ENCODE measurements around the gene PIP4K2C. TPM values are rescaled to one million over a fixed set of nuclear protein-coding genes. Genes with fewer than 3 reads are reported as not detected.
"Not testable (repeated sequence)": the region's sequence is repeated elsewhere in the genome, so short reads cannot be mapped to it uniquely, and the experiment has no call there.

PIP4K2C gene
- total RNA-seq, 4 donors from 2014 or later: 22.7 to 30.7 (median 29.0) TPM

DNA sequence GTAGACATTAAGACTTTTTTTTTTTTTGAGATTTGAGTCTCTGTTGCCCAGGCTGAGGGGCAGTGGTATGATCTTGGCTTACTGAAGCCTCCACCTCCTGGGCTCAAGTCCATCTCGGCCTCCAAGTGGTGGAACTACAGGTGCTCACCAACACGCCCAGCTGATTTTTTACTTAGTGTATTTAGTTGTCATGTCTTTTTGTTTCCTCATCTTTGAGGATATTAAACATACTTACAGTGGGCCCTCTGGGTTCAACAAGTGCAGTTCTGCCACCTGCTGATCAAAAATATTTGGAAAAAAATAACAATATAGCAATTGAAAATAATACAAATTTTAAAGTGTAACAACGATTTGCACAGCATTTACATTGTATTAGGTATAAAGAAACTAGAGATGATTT, 46.4 kb downstream of the PIP4K2C start:
- Histone ChIP-seq H3K4me3 (no peak overlapping the region), H3K4me1 (peaks cover 8 to 13% (median 12%) of the 10 kb centered on the region in 4 donors), H3K9me3 (no peaks in the 10 kb centered on the region), H3K36me3 (no peaks in the 10 kb centered on the region), H3K27ac (replicated peaks in 1 of 4) (no peak overlapping the region), H3K27me3 (peaks cover 0 to 71% (median 0%) of the 10 kb centered on the region in 4 donors)
- intact Hi-C loops (cut with DNase I): no loop called here
- 66% methylated on average over 3 of the region's 3 CpGs for WGBS
- DNase-seq (ENCODE audit: extremely low spot score): no peak
- no peak for TF ChIP-seq EP300 (IDR thresholded peaks at IDR 0.05)
- no peak for TF ChIP-seq POLR2A (IDR thresholded peaks at IDR 0.05; ENCODE audit: low read depth)
- no peak for TF ChIP-seq POLR2AphosphoS5 (IDR thresholded peaks at IDR 0.05)
- TF ChIP-seq, protein P1, sequence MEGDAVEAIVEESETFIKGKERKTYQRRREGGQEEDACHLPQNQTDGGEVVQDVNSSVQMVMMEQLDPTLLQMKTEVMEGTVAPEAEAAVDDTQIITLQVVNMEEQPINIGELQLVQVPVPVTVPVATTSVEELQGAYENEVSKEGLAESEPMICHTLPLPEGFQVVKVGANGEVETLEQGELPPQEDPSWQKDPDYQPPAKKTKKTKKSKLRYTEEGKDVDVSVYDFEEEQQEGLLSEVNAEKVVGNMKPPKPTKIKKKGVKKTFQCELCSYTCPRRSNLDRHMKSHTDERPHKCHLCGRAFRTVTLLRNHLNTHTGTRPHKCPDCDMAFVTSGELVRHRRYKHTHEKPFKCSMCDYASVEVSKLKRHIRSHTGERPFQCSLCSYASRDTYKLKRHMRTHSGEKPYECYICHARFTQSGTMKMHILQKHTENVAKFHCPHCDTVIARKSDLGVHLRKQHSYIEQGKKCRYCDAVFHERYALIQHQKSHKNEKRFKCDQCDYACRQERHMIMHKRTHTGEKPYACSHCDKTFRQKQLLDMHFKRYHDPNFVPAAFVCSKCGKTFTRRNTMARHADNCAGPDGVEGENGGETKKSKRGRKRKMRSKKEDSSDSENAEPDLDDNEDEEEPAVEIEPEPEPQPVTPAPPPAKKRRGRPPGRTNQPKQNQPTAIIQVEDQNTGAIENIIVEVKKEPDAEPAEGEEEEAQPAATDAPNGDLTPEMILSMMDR (IDR thresholded peaks at IDR 0.05): no peak

DNA sequence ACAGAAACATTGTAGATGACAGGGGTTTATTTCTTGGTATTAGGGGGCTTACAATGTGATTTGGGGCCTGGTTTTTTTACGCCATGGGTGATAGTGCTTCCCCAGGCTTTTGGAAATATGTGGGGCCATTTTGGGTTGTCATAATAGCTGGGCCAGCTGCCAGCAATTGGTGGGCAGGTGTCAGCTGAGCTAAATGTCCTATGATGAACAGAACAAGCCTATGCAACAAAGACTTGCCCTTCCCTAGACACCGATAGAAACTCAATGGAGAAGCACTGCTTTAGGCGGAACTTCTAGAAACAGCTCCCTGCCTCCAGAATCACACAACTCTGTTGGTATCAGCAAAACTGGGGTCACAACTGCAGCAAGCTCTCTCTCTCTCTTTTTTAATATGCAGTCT, 47.1 kb downstream of the PIP4K2C start:
- WGBS: 100% methylated on average over 3 of the region's 3 CpGs
- Histone ChIP-seq H3K27ac (replicated peaks in 1 of 4) (no peak overlapping the region), H3K9me3 (no peaks in the 10 kb centered on the region), H3K36me3 (no peaks in the 10 kb centered on the region), H3K27me3 (peaks cover 0 to 72% (median 0%) of the 10 kb centered on the region in 4 donors), H3K4me3 (no peak overlapping the region), H3K4me1 (peaks cover 4 to 5% (median 5%) of the 10 kb centered on the region in 4 donors)
- intact Hi-C loops (cut with DNase I): no loop called here
- DNase-seq (ENCODE audit: extremely low spot score): no peak
- TF ChIP-seq EP300 (IDR thresholded peaks at IDR 0.05): no peak
- no peak for TF ChIP-seq POLR2A (IDR thresholded peaks at IDR 0.05; ENCODE audit: low read depth)
- TF ChIP-seq, protein P1 (IDR thresholded peaks at IDR 0.05): no peak
- TF ChIP-seq POLR2AphosphoS5 (IDR thresholded peaks at IDR 0.05): no peak

DNA sequence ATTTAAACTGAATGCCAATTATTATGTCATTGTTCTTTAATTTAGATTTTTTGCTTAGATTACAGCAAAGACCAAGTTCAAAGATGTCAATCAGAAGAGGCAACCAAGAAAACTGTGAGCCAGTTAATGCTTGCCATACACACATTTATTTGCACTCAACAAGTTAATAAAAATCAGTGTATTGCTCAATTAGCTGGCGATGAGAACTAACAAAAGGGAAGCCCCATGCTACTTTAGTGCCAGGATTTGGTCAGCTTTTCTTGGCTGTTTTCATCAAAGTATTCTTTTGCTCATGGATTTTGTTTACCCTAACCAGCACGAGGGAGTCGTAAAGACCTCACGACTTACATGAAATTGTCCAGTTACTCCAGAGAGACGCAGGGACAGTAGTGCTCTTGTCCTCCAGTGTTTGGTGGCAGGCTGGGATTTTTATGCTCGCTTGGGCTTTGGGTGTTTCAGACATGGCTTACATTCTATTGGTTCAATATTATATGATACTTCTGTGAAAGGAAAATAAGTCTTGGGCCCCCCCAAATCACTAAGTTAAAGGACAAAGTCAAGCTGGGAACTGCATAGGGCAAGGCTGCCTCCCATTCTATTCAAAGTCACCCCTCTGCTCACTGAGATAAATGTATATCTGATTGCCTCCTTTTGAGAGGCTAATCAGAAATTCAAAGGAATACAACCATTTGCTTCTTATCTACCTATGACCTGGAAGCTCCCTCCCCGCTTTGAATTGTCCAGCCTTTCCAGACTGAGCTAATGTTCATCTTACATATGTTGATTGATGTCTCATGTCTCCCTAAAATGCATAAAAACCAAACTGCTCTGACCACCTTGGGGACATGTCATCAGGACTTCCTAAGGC, 49.4 kb downstream of the PIP4K2C start:
- intact Hi-C loops (cut with DNase I): no loop called here
- WGBS: 43% methylated on average over 7 of the region's 7 CpGs
- Histone ChIP-seq H3K4me1 (no peaks in the 10 kb centered on the region), H3K27ac (replicated peaks in 1 of 4) (no peak overlapping the region), H3K27me3 (peaks cover 0 to 67% (median 0%) of the 10 kb centered on the region in 4 donors), H3K9me3 (no peaks in the 10 kb centered on the region), H3K36me3 (no peaks in the 10 kb centered on the region), H3K4me3 (no peak overlapping the region)
- DNase-seq (ENCODE audit: extremely low spot score): no peak
- no peak for TF ChIP-seq EP300 (IDR thresholded peaks at IDR 0.05)

DNA sequence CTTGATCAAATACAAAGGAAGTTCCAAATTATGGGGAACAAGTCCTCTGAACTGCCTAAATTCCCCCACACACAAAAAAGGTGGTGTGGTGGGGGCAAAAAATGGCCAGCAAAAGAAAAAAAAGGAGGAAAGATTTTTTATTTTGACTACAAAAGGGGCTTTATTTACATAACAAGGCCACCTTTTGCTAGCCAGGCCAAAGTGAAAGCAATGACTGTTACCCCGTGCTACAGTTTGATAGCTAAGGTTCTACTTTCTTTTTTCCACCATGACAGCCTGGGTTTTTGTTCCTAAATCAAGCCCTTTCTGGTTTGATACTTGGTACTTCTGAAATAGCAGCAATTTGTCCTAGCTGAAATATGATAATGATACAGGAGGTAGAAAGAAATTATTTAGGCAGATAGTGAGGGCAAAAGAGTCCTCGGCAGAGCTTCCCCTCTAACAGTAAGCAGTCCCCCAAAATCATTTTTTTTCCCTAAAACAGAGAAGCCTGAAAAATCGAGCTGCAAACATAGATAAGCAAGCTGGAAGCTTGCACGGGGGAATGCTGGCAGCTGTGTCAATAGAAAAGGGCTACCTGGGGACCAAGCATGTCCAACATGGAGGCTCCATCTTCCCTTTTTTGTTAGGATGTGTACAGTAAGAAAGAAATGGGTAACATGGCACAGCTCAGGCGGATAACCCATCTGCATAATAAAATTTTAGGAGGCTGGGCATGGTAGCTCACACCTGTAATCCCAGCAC, 50.9 kb downstream of the PIP4K2C start:
- DNase-seq (ENCODE audit: extremely low spot score): no peak
- Histone ChIP-seq H3K36me3 (no peaks in the 10 kb centered on the region), H3K27ac (replicated peaks in 1 of 4) (no peak overlapping the region), H3K4me1 (no peaks in the 10 kb centered on the region), H3K9me3 (no peaks in the 10 kb centered on the region), H3K4me3 (no peak overlapping the region), H3K27me3 (peaks cover 0 to 57% (median 0%) of the 10 kb centered on the region in 4 donors)
- 56% methylated on average over 5 of the region's 5 CpGs for WGBS
- TF ChIP-seq, protein P1 (IDR thresholded peaks at IDR 0.05): no peak
- TF ChIP-seq POLR2A (IDR thresholded peaks at IDR 0.05; ENCODE audit: low read depth) (no peak), EP300 (IDR thresholded peaks at IDR 0.05) (no peak), POLR2AphosphoS5 (IDR thresholded peaks at IDR 0.05) (no peak)
- intact Hi-C loops (cut with DNase I): no loop called here

DNA sequence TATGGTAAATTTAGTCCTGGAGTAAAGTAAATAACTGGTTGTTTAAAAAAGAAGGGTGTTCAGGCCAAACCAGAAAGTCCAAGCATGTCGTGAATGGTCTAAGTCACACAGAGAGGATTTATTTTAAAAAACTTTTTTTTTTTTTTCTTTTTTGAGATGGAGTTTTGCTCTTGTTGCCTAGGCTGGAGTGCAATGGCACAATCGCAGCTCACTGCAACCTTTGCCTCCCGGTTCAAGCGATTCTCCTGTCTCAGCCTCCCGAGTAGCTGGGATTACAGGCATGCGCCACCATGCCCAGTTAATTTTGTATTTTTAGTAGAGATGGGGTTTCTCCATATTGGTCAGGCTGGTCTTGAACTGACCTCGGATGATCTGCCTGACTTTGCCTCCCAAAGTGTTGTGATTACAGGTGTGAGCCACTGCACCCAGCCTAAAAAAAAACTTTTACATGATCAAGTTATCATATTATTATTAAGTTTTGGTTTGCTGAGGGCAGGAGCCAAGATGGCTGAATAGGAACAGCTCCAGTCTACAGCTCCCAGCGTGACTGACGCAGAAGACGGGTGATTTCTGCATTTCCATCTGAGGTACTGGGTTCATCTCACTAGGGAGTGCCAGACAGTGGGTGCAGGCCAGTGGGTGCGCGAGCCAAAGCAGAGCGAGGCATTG, 55.1 kb downstream of the PIP4K2C start:
- H3K4me1 ChIP-seq; H3K4me3 ChIP-seq; H3K27ac ChIP-seq (replicated peaks in 1 of 4); DNase-seq (ENCODE audit: extremely low spot score); H3K36me3 ChIP-seq; intact Hi-C loops (cut with DNase I); H3K9me3 ChIP-seq: not testable (repeated sequence)
- peaks cover 0 to 30% (median 0%) of the 10 kb centered on the region in 4 donors for H3K27me3 ChIP-seq
- 65% methylated on average over 10 of the region's 13 CpGs for WGBS

DNA sequence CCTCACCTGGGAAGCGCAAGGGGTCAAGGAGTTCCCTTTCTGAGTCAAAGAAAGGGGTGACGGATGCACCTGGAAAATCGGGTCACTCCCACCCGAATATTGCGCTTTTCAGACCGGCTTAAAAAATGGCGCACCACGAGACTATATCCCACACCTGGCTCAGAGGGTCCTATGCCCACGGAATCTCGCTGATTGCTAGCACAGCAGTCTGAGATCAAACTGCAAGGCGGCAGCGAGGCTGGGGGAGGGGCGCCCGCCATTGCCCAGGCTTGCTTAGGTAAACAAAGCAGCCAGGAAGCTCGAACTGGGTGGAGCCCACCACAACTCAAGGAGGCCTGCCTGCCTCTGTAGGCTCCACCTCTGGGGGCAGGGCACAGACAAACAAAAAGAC, 55.7 kb downstream of the PIP4K2C start:
- H3K4me3 ChIP-seq; H3K4me1 ChIP-seq; DNase-seq (ENCODE audit: extremely low spot score); intact Hi-C loops (cut with DNase I); H3K9me3 ChIP-seq; H3K36me3 ChIP-seq; H3K27ac ChIP-seq (replicated peaks in 1 of 4): not testable (repeated sequence)
- WGBS: 96% methylated on average over 5 of the region's 15 CpGs
- peaks cover 0 to 24% (median 0%) of the 10 kb centered on the region in 4 donors for H3K27me3 ChIP-seq

Measured in esophagus muscularis mucosa (tissue), 4 donors.